IMR-90 (cell line): Measurements from ENCODE around the gene GH1. TPM values are rescaled to one million over a fixed set of nuclear protein-coding genes. Genes with fewer than 3 reads are reported as not detected.

Source experiments
- ATAC-seq: fragments of 200-7000 bp; cut with Tn5 transposase; 2 replicates; pipeline ENCODE4 v1.9.1; 2020; ENCODE audit warnings: low read depth, mild to moderate bottlenecking, moderate library complexity
- BruUV-seq: library from RNA; stranded (reverse); fragments of 400-500 nt; replicated peaks from 2 replicates; lab custom pipeline; 2021; lab: Mats Ljungman, UMichigan
- CTCF ChIA-PET: fragments of 300-600 bp; formaldehyde crosslinking; extraction: SDS; loops from one replicate; lab custom pipeline; 2021; ENCODE audit warnings: antibody characterized with exemption; lab: Yijun Ruan, JAX
- POLR2A ChIA-PET: fragments of 300-600 bp; sonication (Branson Sonifier 250); formaldehyde crosslinking; loops from one replicate; lab custom pipeline; 2022; ENCODE audit warnings: antibody characterized with exemption; ENCODE audit not compliant: unreplicated experiment; lab: Charles Lee
- DNase-seq: peaks from one replicate; pipeline ENCODE4 v3.0.0; 2013
- H2AFZ ChIP-seq: replicated peaks from 2 replicates; pipeline ENCODE3; 2013; ENCODE audit warnings: low read length, mild to moderate bottlenecking; ENCODE audit not compliant: poor library complexity
- H2AK5ac ChIP-seq: 2 replicates; pipeline ENCODE4 v1.6.1; 2013; ENCODE audit warnings: low read depth, low read length, inconsistent platforms
- H2AK9ac ChIP-seq: replicated peaks from 2 replicates; pipeline ENCODE3; 2013; ENCODE audit warnings: mild to moderate bottlenecking, low read depth, low read length, moderate library complexity; ENCODE audit not compliant: poor library complexity
- H2BK120ac ChIP-seq: 2 replicates; pipeline ENCODE4 v1.6.1; 2013; ENCODE audit warnings: low read depth, low read length, inconsistent platforms
- H2BK15ac ChIP-seq: 3 replicates; pipeline ENCODE4 v1.6.1; 2013; ENCODE audit warnings: low read depth, low read length, inconsistent platforms
- H2BK20ac ChIP-seq: 2 replicates; pipeline ENCODE4 v1.6.1; 2013; ENCODE audit warnings: low read depth, mild to moderate bottlenecking, inconsistent platforms, low read length, moderate library complexity
- H2BK5ac ChIP-seq: 2 replicates; pipeline ENCODE4 v1.6.1; 2013; ENCODE audit warnings: mild to moderate bottlenecking, low read depth, low read length, inconsistent platforms; ENCODE audit not compliant: poor library complexity, severe bottlenecking
- H3K14ac ChIP-seq: replicated peaks from 2 replicates; pipeline ENCODE4 v1.6.1; 2013; ENCODE audit warnings: low read depth, low read length, inconsistent platforms
- H3K18ac ChIP-seq: 2 replicates; pipeline ENCODE4 v1.6.1; 2013; ENCODE audit warnings: low read depth, low read length, control low read depth
- H3K23ac ChIP-seq: 2 replicates; pipeline ENCODE4 v1.6.1; 2013; ENCODE audit warnings: low read depth, low read length, inconsistent platforms
- H3K27ac ChIP-seq: 2 replicates; pipeline ENCODE4 v1.5.1; 2013; ENCODE audit warnings: mild to moderate bottlenecking, control low read depth, low read length; ENCODE audit not compliant: insufficient read depth
- H3K27me3 ChIP-seq: 2 replicates; pipeline ENCODE4 v1.6.1; 2013; ENCODE audit warnings: low read length; ENCODE audit not compliant: control insufficient read depth, insufficient read depth
- H3K36me3 ChIP-seq: 2 replicates; pipeline ENCODE4 v1.6.1; 2013; ENCODE audit warnings: low read length, mixed read lengths; ENCODE audit not compliant: control insufficient read depth, insufficient read depth
- H3K4ac ChIP-seq: 2 replicates; pipeline ENCODE4 v1.6.1; 2013; ENCODE audit warnings: low read depth, low read length, inconsistent platforms
- H3K4me1 ChIP-seq: 2 replicates; pipeline ENCODE4 v1.6.1; 2013; ENCODE audit warnings: low read length, mixed read lengths; ENCODE audit not compliant: control insufficient read depth, insufficient read depth
- H3K4me2 ChIP-seq: 2 replicates; pipeline ENCODE4 v1.6.1; 2013; ENCODE audit warnings: low read depth, mild to moderate bottlenecking, control low read depth, low read length, moderate library complexity
- H3K4me3 ChIP-seq: 2 replicates; pipeline ENCODE4 v1.5.1; 2013; ENCODE audit warnings: low read depth, mild to moderate bottlenecking, control low read depth, low read length, moderate library complexity; ENCODE audit not compliant: insufficient read depth
- H3K56ac ChIP-seq: 2 replicates; pipeline ENCODE4 v1.6.1; 2013; ENCODE audit warnings: low read length, inconsistent platforms; ENCODE audit not compliant: insufficient read depth; ENCODE audit errors: extremely low read depth
- H3K79me1 ChIP-seq, 2 experiments: 2 replicates each; pipeline ENCODE4 v1.6.1; 2013; ENCODE audit warnings: low read length in 2 of 2, inconsistent platforms in 1 of 2, low read depth in 1 of 2
- H3K9ac ChIP-seq: 2 replicates; pipeline ENCODE4 v1.6.1; 2013; ENCODE audit warnings: low read depth, low read length, control low read depth
- H3K9me1 ChIP-seq: 2 replicates; pipeline ENCODE4 v1.6.1; 2013; ENCODE audit warnings: low read length, inconsistent platforms; ENCODE audit not compliant: insufficient read depth
- H3K9me3 ChIP-seq: 2 replicates; pipeline ENCODE4 v1.6.1; 2013; ENCODE audit warnings: low read length; ENCODE audit not compliant: control insufficient read depth, insufficient read depth
- H4K20me1 ChIP-seq: 2 replicates; pipeline ENCODE4 v1.6.1; 2013; ENCODE audit warnings: low read length, inconsistent platforms; ENCODE audit not compliant: insufficient read depth
- H4K5ac ChIP-seq: 2 replicates; pipeline ENCODE4 v1.6.1; 2013; ENCODE audit warnings: mild to moderate bottlenecking, low read depth, low read length, control low read depth
- H4K8ac ChIP-seq, 2 experiments: 2 replicates each; pipeline ENCODE4 v1.6.1; 2013; ENCODE audit warnings: low read depth in 2 of 2, low read length in 2 of 2, control low read depth in 1 of 2, inconsistent platforms in 1 of 2
- H4K91ac ChIP-seq: 2 replicates; pipeline ENCODE4 v1.6.1; 2013; ENCODE audit warnings: low read depth, low read length, inconsistent platforms; ENCODE audit not compliant: insufficient read depth
- BHLHE40 ChIP-seq: fragments of 150-350 bp; IDR thresholded peaks from 2 replicates; pipeline ENCODE4 v1.6.1; 2016; ENCODE audit warnings: mild to moderate bottlenecking, low read depth, low read length
- CHD1 ChIP-seq: IDR thresholded peaks from 2 replicates; pipeline ENCODE4 v1.6.1; 2012; ENCODE audit warnings: low read depth, low read length, improper control_type of control experiment
- CTCF ChIP-seq: conservative IDR thresholded peaks from 2 replicates; pipeline ENCODE4 v1.5.1; 2012; ENCODE audit warnings: mild to moderate bottlenecking, low read depth, low read length, improper control_type of control experiment
- FOS ChIP-seq: fragments of 150-350 bp; IDR thresholded peaks from 2 replicates; pipeline ENCODE4 v1.6.1; 2016; ENCODE audit warnings: low read depth, low read length
- MAZ ChIP-seq: IDR thresholded peaks from 2 replicates; pipeline ENCODE4 v1.6.1; 2012; ENCODE audit warnings: low read depth, mild to moderate bottlenecking, low read length, improper control_type of control experiment, moderate library complexity, borderline replicate concordance
- NFE2L2 ChIP-seq: fragments of 150-350 bp; IDR thresholded peaks from 2 replicates; pipeline ENCODE4 v1.6.1; 2016; ENCODE audit warnings: low read depth, mild to moderate bottlenecking, low read length
- POLR2A ChIP-seq: IDR thresholded peaks from 2 replicates; pipeline ENCODE4 v1.6.1; 2012; ENCODE audit warnings: mild to moderate bottlenecking, low read depth, low read length
- RAD21 ChIP-seq: IDR thresholded peaks from 2 replicates; pipeline ENCODE4 v1.6.1; 2012; ENCODE audit warnings: low read length, improper control_type of control experiment
- RFX5 ChIP-seq: IDR thresholded peaks from 2 replicates; pipeline ENCODE4 v1.8.0; 2012; ENCODE audit warnings: low read depth, mild to moderate bottlenecking, low read length, moderate library complexity
- SMC3 ChIP-seq: fragments of 150-350 bp; IDR thresholded peaks from 2 replicates; pipeline ENCODE4 v1.6.1; 2016; ENCODE audit warnings: low read depth, mild to moderate bottlenecking, antibody characterized with exemption, low read length, moderate library complexity
- USF2 ChIP-seq: fragments of 150-350 bp; IDR thresholded peaks from 2 replicates; pipeline ENCODE4 v1.6.1; 2017; ENCODE audit warnings: mild to moderate bottlenecking, antibody characterized with exemption, low read length, low read depth
- WGBS, 2 experiments: methylation state at CpG; one replicate each; pipeline versions ENCODE4 v1.1.5 to v1.1.7; 2013; ENCODE audit warnings: missing lambda C conversion rate in 2 of 2; ENCODE audit not compliant: insufficient read length in 1 of 2; ENCODE audit errors: extremely low coverage in 2 of 2; 5-methylcytosine and 5-hydroxymethylcytosine counted together
- dilution Hi-C: fragments of 300-500 bp; cut with HindIII; formaldehyde crosslinking; loops from one replicate; pipeline ENCODE4 v1.14.3; 2018; ENCODE audit warnings: low sequenced_read_pairs; ENCODE audit not compliant: unreplicated experiment
- in situ Hi-C: fragments of 300-500 bp; cut with MboI; formaldehyde crosslinking; loops from 3 replicates; pipeline ENCODE4 v1.14.3; 2019; ENCODE audit warnings: low sequenced_read_pairs, inconsistent platforms, mixed read lengths
- intact Hi-C: fragments of 100-400 bp; cut with micrococcal nuclease; formaldehyde crosslinking; loops from 2 replicates; pipeline ENCODE4 v1.10.0; 2022
- polyA plus RNA-seq, 3 experiments: library from polyadenylated mRNA; depleted of rRNA; stranded (reverse); fragments of >200 nt; gene quantifications; 2 replicates each; pipeline ENCODE4 v1.2.3, GENCODE V29; 2012; ENCODE audit warnings: low replicate concordance in 1 of 3
- total RNA-seq: library from RNA; depleted of rRNA; stranded (reverse); fragments of >200 nt; gene quantifications from 2 replicates; pipeline ENCODE4 v1.2.3, GENCODE V29; 2012

The GH1 gene
- total and polyA plus RNA-seq, 2 of the 4 experiments (the other 2 are of a cell fraction), result not detected

GRCh38 chr17:63934183-63935112, 15.8 kb upstream of the GH1 start:
- Histone ChIP-seq H4K5ac (no peak overlapping the region), H4K20me1 (no peaks in the 10 kb centered on the region), H3K14ac (no peak overlapping the region), H2AK9ac (no peak overlapping the region), H2BK20ac (no peak overlapping the region), H3K18ac (no peak overlapping the region), H3K27me3 (peaks cover 44% of the 10 kb centered on the region), H2BK15ac (no peak overlapping the region), H3K4me1 (no peaks in the 10 kb centered on the region), H4K91ac (no peak overlapping the region), H2AK5ac (no peak overlapping the region), H4K8ac (no peak overlapping the region), H3K4ac (no peak overlapping the region), H2BK5ac (no peak overlapping the region), H3K9me1 (no peaks in the 10 kb centered on the region), H3K56ac (no peak overlapping the region), H3K79me1 (no peaks in the 10 kb centered on the region), H3K36me3 (no peaks in the 10 kb centered on the region), H2AFZ (no peak overlapping the region), H3K4me2 (no peak overlapping the region), H3K9ac (no peak overlapping the region), H3K23ac (no peak overlapping the region), H2BK120ac (no peak overlapping the region), H3K9me3 (no peaks in the 10 kb centered on the region), H3K4me3 (no peak overlapping the region), H3K27ac (no peak overlapping the region)
- TF ChIP-seq FOS, result no peak
- TF ChIP-seq BHLHE40, result no peak
- no peak for TF ChIP-seq RFX5
- no peak for TF ChIP-seq SMC3
- no peak for TF ChIP-seq RAD21
- no peak for TF ChIP-seq CHD1
- TF ChIP-seq POLR2A, result no peak
- no peak for TF ChIP-seq NFE2L2
- no peak for TF ChIP-seq MAZ
- TF ChIP-seq USF2, result no peak
- no peak for TF ChIP-seq CTCF
- ChIA-PET POLR2A (no interaction called here), CTCF (no interaction called here)
- intact Hi-C loops (no loop called here), in situ Hi-C loops (no loop called here), dilution Hi-C loops (no loop called here)
- DNase-seq (no peak), ATAC-seq (no peak)
- 39% methylated on average over 7 of the region's 21 CpGs; no CpG with 5 or more reads in 1 of the 2 experiments for WGBS, 2 experiments
- no TSS peak for BruUV-seq
